Measurements from ENCODE around the gene DCAF11.

The DCAF11 gene

GRCh38 chr14:24162093-24162492, 47.5 kb downstream of the DCAF11 start:
- DNase-seq, result no peak

- DNase-seq, result no peak
These were observed 50.0 kb downstream of the DCAF11 start for GRCh38 chr14:24164518-24164991.

DNA sequence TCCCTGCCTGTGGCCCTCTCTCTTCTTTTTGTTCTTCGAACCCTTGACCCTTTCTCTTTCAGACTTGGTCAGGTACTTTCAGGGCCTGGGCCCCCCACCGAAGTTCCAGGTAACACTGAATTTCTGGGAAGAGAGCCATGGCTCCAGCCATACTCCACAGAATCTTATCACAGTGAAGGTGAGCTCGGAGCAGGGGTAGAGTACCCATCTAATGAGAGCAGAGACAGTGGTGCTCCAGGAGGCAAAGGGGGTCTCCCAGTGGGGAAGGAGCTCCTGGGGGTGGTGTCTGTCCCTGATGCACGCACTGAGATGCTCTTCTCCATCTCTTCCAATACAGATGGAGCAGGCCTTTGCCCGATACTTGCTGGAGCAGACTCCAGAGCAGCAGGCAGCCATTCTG, 51.2 kb downstream of the DCAF11 start:
- DNase-seq, result no peak

DNA sequence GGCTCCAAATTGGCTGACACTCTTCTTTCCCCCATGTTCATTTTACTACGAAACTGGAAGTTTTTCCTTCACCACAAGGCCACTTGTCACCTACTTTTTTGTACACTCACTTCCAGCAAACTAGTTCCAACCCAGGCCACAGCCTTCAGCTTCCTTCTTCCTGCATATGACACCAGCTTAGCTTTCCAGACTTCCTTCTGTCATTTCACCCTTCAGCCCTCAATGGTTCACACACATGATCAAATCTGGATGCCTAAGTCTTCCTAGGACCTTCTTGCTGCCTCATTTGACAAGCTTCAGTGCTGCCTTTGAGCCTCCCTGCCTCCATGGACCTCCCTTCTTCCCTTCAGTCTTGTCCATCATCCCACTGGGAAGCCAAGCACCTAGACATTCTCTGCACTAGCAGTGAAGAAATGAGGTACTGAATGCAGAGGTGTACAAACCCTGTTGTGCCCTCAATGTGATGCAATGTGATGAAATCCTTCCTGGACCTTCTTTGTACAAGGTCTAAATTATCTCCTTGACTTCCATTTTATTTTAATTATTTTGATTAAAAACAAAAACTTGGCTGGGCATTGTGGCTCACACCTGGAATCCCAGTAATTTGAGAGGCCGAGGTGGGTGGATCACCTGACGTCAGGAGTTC, 53.0 kb downstream of the DCAF11 start:
- no peak for DNase-seq

GRCh38 chr14:24171422-24172260, 57.1 kb downstream of the DCAF11 start, which contains the start of gene REC8:
Gene REC8, plus strand, starts transcription at chr14:24172080. Its CDS starts 473 bp downstream, at chr14:24172553.
- DNase-seq, result peak; percentile 99

GRCh38 chr14:24172261-24172860, 57.8 kb downstream of the DCAF11 start:
- peak; percentile 40 for DNase-seq

DNA sequence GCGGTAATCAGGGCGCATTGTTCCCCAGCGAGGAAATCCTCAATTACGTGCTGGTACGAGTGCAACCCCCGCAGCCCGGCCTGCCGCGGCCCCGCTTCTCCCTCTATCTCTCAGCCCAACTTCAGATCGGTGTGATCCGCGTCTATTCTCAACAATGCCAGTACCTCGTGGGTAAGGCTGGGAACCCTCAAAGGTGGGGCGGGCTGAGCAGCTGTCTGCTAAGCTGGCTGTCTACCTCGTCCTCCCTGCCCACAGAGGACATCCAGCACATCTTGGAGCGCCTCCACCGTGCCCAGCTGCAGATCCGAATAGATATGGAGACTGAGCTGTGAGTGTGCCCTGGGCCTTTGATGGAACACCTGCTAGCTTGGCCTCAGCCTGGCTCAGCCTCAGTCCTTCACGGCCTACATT, 58.3 kb downstream of the DCAF11 start:
- DNase-seq, result peak; percentile 29
